CD1c-positive myeloid dendritic cell (primary cell): ENCODE results near the gene MEN1.
A peak's percentile ranks its signal among the peaks of the same experiment; 100 is the strongest.

Experiments
- DNase-seq: peaks from one replicate; pipeline ENCODE4 v3.0.0-alpha.2; 2016; ENCODE audit errors: extremely low spot score

Gene MEN1

DNA sequence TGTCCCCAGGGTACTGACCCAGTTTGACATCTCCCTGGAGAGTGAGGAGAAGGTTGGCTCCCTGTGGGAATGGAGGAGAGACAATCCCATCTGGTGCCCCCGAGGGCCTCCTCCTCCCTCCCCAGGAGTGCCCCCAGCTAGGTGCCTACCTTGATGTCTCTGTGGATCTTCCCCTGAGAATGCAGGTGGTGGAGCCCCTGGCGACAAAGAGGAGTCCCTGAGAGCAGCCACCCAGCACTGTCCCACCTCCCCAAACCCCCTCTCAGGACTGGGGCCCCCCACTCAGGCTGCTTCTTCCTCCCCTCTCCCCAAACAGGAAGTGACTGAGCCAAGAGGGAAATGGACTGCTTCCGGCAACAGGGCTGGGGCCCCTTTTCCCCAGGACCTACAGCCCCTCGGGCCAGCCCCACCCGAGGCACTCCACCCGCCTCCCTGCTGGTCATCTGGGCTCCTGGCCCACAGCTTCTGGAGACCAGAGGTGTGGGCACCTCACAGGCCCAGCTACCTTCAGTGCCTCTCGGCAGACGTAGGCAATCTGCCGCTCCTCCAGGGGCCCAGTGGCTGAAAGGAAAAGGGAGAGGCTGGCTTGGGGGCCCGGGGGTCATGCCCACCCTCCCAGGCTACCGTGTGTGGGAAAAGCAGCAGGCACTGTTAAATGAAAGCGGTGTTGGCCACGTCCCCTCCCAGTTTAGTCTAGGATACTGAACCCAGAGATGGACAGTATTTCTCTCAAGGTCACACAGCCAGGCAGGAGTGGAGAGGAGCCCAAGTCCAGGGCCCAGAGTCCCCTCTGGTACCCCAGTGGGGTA lies 8.6 kb downstream of the MEN1 start:
- no peak for DNase-seq

DNA sequence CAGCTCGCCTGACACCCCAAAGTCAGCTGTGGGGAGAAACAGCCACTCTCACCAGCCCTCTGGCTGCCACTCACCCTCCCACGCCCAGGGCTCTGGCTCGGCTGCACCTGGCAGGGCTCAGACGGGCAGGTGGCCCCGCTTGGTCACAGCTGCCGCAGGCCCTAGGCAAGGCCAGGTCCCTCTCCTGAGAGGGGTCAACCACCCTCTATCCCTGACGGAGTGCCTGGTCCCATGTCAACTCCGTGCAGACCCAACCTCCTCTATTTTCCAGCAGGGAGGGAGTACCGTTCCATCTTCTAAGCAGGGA lies 9.2 kb downstream of the MEN1 start:
- no peak for DNase-seq

DNA sequence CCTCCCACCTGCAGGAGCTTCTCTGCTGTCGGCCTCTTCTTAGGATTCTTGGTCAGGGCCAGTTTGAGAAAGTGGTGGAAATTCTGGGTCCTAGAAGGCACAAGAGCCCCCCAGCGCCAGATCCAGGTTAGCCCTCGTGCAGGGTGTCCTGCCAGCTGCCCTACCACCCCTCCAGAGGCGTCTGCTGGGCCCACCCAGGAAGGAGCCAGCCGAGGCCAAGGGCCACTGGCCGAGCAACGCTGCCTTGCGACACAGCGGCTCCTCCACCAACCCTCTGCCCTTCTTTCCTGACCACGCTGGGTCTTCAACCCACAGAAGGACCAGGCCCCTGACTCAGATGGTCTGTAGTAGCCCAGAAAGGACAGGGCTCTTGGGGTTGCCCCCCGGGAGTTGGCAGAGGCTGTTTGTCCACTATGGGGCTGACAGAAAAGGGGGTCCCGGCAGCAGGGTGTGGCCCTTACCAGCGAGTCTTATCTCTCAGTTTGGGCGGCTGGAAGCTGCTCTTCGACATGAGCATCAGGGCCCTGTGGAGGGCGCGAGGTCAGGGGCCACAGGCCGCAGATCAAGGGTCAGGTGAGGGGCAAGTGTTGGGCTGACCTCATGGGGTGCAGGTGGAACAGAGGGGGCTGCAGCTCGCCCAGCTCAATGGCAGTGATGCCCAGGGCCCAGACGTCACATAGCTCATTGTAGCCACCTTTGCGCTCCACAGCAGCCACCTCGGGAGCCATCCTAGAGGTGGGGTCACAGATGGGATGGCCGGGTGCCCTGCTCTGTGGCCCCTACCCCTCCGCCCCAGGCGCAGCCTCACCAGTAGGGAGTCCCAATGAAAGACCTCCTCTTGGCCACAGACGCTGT lies 9.8 kb downstream of the MEN1 start:
- no peak for DNase-seq

DNA sequence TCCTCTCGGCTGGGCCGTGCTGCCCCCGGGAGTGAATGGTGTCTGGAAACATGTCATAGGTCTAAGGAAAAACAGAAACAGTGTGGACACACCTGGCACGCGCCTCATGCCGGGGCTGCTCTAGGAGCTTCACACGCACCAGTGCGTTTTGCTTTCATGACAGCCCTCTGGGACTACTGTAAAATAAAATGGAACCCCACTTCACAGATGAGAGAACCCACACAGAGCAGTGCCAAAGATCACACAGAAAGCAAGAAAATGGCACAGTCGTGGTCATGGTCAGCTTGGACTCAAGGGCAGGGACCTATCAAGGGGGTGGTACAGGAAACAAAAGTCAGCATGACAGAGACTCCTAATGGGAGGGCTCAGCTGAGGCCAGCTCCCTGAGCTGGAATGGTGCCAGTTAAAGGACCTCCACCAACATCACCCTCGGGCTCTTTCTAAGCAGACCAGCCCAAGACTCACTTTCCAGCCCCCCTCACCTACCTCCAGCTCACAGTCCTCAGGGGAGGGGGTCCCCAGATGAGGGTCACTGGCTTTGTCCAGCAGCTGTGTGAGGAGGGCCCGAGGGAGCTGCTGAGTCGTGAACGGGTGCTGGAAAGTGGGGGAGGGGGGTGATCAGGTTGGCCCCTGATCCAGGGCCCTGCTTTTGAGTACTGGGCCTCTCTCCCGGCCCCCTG lies 10.6 kb downstream of the MEN1 start:
- DNase-seq, result no peak

DNA sequence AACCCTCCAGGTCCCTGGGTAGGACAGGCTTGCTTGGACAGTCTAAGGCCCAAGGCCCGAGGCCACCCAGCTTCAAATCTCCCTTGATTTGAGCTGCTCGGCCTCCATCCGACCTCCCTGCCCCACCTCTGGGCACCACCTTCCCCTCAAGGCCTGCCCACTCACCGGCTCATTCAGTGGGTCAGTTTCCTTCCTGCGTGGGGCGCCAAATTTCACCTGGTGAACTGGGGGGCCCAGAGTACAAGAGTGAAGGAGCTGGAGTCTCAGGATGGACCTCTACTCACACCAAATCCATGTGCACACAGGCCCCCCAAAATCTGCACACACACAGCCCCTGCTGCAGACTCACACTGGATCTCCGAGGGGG lies 11.1 kb downstream of the MEN1 start:
- DNase-seq, result no peak

DNA sequence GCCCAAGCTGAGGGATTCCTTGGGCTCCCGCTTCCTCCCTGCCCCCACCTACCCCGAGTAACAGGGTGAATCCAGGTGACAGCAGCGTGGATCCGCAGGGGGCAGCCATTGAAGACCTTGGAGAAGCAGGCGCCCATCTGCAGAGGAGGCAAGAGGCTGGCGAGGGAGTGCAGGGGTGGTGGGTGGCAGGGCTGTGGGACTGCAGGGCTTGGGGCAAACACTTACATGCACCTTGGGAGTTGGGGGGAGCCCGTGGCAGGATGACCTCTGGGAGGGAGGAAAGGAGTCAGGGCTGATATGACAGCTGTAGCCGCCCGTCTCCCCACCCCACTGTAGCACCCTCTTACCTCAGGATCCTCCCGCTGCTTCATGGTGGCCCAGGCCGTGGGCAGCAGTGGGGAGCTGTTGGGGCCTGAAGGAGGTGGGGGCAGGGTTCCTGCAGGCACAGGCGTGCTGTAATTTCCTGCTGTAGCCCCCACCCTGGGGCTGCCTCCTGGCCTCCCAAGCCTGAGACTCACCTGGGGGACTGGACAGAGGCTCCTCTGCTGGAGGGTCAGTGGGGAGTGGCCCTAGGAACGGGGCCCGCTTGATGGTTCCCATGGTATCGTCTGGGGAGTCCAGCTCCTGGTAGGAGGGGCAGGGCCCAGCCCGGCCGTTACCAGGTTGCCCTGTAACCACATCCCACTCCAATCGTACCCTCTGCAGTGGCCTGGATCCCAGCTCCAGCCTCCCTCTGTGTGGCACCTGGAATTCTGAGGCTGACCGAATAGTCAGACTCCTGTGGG lies 13.4 kb downstream of the MEN1 start:
- DNase-seq, result no peak

DNA sequence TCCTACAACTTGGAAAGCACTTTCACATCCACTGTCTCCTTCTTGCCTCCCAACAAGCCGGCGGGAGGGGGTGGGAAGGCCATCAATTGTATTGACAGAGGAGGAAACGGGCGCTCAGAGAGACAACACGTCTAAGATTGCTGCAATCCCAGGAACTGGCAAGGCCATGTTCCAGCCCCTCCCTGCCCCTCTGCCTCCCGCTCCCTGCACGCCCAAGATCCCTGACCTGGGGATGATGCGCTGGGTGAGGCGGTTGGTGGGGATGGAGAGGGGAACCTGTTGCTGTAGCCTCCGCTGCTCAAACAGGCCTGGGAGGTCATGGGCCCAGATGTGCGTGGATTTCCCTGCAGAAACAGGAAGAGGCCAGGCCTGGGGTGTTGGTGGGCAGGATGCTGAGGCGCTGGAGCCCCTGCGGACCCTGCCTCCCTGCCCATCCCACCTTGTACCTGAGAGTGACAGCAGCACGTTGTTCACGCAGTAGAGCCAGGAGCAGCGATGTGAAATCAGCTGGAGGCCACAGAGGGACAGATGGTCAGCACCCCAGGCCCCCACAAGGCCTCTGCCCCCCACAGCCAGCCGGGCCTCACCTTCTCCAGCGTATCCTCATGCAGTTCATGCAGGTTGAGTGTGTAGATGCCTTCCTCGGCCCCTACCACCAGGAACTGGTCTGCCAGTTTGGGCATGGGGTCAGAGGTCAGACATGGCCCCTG lies 14.1 kb downstream of the MEN1 start:
- DNase-seq, result no peak

DNA sequence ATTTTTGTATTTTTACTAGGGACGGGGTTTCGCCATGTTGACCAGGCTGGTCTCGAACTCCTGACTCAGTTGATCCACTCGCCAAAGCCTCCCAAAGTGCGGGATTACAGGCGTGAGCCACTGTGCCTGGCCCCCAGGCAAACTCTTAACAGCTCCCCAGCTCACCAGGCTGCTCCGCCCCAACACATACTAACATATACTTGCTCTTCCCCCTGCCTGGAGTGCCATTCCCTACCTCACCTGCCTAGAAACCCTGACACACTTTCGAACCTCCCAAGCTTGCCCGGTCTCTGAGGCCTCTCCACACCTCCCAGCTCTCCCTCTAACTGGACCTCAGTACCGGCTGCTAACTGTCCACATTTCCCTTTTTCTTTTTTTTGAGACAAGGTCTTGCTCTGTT lies 15.8 kb downstream of the MEN1 start:
- DNase-seq, result no peak

DNA sequence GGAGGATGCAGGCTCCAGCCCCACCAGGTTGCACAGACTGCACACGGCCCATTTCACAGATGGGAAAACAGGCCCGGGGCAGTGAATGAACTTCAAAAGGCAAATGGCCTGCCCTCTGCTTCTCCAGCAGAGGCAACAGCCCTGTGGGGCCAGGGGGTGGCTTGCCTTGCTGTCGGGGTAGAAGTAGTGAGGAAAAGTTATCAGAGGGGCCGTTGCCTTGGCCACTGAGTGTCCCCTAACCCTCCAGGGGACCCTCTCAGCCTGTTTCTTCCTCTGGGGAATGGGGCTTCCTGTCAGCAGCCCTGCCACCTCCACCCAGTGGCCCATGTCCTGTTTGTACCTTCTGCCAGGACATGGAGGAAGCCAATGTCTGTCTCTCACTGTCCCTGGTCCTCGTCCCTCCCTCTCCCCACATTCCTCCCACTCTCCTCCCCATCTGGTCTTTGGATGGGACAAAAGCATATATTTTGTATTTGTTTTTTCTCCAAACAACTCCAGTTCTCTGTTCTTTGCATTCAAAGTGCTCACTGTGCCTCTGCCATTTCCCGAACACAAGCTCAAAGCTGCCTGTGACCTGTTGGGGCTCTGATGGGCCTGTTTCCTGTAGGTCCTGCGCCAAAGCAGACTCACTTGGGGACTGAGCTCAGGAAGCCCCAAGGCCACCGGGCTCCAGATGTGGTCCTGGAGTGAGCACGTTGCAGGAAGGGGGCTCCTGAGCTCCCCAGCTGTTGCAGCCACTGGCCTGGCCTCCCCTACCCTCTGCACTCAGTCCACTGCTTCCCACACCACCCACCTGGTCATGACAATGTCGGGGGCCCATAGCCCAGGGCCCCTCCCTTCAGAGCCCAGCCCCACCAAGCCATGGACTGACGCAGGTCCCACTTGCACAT lies 16.8 kb downstream of the MEN1 start:
- DNase-seq, result no peak

DNA sequence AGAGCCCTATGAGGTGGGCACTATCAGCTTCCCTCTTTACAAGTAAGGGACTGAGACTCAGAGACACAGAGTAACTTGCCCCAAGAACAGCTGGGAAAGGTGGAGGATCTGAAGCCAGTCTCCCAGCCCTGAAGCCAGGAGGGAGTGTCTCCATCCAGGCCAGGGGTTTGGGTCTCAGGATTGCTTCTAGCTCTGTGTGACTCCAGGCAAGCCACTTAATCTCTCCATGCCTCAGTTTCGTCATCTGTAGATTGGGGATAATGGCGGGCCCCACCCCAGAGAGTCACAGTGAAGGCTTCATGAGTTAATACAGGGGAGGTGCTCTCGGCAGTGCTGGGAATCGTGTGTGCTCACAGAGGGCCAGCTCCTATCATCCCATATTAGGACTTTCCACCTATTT lies 17.9 kb downstream of the MEN1 start:
- no peak for DNase-seq

DNA sequence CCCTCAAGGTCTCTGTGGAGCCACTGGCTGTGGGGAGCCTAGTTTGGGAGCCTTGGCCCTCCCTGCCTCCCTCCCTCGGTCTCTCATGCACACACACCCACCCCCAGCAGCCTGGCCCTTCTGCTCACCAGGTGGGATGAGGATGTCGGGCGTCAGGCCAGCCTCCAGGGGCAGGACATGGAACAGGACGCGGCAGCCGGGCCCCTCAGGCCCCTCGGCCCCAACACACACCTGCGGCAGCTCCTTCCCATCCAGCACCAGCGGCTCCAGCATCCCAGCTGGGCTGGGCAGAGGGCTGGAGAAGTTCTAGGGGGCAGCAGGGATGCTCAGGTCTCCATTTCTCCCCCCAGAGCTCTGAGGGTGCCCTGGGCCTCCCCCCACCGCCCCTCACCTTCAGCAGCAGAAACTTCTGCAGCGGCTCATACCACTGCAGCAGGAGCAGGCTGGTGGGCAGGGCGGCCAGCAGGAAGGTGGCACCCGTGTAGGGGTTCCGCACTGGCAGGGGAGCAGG lies 18.5 kb downstream of the MEN1 start:
- no peak for DNase-seq

DNA sequence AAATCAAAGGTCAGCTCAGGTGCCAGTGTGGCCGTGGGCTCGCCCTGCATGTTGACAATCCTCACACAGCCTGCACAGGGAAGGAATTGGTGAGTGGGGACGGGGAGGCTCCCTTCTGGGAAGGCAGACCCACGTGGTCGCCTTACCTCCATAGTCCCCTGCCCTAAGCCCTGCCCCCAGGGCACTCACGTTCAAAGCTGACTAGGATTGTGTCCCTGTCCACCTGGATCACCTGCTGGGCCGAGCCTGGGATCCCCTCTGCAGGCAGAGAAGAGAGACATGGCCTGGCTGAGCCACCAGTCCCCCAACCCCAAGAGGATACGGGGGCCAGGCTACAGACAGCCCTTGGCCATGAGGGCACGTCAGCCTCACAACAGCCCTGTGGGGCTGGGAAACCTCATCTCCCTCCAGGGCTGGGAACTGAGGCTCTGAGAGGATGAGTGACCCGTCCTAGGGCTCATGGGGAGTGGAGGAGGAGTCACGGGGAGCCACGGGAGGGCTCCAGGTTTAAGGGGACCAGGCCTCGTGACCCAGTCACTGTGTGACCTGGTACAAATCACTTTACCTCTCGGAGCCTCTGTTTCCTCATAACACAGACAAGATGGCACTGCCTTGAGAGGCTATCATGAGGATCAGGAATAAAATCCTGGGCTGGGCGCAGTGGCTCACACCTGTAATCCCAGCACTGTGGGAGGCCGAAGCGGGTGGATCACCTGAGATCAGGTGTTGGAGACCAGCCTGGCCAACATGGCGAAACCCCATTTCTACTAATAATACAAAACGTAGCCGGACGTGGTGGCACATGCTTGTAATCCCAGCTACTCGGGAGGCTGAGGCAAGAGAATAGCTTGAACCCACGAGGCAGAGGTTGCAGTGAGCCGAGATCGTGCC lies 19.9 kb downstream of the MEN1 start:
- DNase-seq, result no peak

DNA sequence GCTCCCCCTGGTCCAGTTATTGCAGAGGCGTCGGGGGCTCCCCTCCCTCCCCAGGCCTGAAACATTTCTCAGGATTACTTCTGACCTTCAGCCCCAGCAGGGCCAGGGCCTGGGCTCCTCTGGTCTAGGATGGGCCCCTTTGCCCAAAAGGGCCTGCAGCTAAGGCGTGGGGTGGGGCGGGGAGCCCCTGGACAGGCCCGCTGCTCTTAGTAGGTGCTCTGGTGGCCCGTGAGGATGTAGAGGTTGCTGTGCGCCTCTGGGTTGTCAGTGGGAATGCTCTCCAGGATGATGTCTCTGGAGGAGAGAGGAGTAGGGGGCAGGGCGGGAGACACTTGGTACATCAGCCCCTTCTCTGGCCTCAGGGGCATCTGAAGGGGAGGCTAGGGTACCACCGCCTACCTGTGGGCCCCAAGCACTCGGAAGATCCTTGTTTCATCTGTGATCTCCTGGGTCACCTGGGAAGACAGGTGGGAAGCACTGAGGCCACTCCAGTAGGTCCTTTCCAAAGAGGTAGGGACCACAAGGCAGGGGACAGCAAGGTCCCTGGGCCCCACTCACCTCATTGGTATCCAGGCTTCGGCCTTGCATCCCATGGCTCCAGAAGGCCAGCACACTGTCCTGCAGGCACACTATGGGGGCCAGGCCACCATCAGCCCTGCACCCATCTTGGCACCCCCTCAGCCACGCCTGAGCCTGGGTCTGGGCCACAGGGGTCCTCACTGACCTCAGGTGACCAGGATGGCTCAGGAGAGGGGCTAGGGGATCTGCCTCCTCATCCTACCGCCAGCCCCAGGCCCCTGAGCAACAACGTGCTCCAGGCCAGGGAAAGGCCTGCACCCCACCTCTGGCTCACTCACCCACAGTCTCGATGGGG lies 20.8 kb downstream of the MEN1 start:
- DNase-seq, result no peak

DNA sequence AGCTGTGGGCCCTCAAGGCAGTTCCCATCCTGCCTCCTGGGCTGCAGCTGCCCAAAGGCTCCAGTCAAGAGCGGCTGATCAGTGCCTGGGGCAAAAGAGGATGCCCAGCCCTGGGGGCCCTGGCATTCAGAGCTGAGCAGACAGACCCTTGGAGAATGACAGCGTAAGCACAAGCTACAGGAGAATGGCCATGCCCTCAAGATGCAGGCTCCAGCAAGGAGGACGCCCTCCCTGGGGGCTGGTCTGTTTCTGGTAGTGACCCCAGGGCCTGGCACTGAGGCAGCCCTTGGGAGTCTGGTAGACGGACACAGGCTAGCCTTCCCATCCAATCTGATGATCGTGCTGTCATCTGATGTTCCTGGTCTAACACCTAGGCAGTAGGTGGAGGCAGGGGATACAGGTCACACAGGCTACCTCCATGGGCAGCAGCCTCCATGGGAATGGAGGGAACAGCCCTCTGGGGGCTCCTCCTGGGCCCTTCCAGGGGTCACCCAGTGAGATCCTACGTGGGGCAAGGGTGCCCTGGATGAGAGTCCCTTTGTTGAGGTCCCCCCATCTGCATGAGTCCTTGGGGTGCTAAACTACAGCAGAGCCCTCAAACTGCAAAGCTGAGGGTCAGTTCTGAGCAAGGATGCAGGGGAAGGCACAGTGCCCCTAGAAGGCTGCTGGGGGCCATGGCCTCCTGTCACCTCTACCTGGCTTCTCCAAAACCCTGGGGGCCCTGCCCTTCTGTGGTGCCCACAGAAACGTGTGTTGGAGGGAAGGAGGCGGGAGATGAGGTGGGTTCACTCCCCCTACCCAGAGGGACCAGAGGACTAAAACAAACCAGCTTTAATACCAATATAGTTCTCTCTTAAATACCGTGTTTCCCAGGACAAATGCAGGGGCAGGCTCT lies 21.8 kb downstream of the MEN1 start:
- no peak for DNase-seq

DNA sequence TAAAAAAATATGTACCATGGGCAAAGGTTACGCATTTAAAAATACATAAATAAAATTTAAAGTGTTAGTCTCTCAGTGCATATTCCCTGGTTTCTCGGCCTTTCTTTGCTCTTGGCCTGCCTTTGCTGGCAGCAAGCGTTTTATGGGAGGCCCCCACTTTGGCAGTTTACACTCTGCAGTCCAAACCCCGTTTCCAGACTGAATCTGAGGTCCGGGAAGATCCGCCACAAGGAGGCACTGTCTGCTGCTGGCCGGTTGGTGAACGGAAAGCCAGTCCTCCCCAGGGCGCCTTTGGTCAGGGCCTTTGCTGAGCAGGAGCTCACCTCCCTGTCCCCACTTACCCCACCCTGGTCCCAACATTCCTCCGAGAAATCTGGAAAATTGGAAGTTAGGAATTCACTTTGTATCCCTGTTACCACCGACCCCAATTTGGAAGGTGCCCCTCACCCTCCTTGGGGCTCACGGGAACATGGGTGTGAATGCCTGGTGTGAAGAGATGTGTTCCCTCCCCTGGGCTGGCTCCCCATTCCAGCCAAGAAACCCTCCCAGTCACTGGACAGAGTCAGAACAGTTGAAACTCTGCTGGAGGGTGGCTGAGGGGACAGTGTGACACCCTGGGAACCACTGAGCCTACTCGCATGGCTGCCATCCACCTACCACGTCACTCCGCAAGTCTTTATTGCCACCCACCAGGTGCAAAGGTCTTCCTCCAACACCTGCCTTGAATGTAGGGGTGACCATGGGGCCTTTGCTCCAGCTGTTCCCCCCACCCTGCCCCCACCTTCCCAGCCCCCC lies 22.6 kb downstream of the MEN1 start:
- DNase-seq, result peak; percentile 67

DNA sequence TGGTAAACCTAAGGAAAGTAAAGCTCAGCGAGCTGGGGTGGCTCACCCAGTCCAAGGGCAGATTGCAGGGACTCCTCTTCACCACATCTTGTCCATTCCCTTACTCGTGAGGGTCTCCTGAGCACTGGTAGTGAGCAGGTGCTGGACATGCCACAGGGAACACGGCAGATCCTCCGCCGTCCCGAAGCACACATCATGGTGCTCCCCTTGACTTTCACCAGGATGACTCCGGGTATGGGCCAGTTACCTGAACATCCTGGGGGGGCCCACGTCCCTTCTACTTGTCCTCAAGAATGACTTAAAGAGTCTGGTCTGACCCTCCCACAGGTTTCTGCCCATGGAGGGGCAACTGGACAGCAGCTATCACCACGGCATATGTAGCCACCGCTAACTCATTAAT lies 24.0 kb downstream of the MEN1 start:
- no peak for DNase-seq
